ENCODE results near the gene ACP7. TPM values are rescaled to one million over a fixed set of nuclear protein-coding genes. Genes with fewer than 3 reads are reported as not detected.

ACP7 gene
- total and polyA plus RNA-seq, 2 of the 4 experiments (the other 2 are of a cell fraction), result not detected

DNA sequence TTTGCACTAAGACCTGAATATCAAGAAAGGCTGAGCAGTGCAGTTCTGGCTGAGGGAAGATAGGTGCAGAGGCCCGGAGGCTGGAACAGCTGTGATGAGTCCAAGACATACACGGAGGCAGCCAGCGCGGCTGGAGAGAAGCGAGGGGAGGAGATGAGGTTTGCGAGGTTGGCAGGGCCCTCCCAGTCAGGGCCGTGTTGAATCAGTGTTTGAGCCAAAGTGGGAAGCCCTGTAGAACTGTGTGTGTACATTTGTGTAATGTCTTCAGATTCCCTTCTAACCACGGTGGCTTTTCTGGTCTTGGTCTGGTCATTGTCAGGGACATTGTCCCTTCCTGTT is 76.3 kb downstream of the ACP7 start:
- no peak overlapping the region for H4K91ac ChIP-seq (ENCODE audit: insufficient read depth, low read depth, low read length)
- dilution Hi-C loops (cut with HindIII; ENCODE audit: low sequenced_read_pairs, unreplicated experiment) (no loop called here), intact Hi-C loops (cut with micrococcal nuclease) (no loop called here), in situ Hi-C loops (cut with MboI; ENCODE audit: low sequenced_read_pairs) (no loop called here)
- H3K9me3 ChIP-seq (ENCODE audit: control insufficient read depth, insufficient read depth, low read length), result no peaks in the 10 kb centered on the region
- no peak for TF ChIP-seq MAFK (IDR thresholded peaks at IDR 0.05; ENCODE audit: low read depth, low read length)
- TF ChIP-seq, protein P1, sequence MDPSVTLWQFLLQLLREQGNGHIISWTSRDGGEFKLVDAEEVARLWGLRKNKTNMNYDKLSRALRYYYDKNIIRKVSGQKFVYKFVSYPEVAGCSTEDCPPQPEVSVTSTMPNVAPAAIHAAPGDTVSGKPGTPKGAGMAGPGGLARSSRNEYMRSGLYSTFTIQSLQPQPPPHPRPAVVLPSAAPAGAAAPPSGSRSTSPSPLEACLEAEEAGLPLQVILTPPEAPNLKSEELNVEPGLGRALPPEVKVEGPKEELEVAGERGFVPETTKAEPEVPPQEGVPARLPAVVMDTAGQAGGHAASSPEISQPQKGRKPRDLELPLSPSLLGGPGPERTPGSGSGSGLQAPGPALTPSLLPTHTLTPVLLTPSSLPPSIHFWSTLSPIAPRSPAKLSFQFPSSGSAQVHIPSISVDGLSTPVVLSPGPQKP (IDR thresholded peaks at IDR 0.05; ENCODE audit: borderline replicate concordance, low read depth, low read length), result no peak
- TF ChIP-seq CHD1 (IDR thresholded peaks at IDR 0.05; ENCODE audit: low read depth, low read length), result no peak
- TF ChIP-seq POLR2A (IDR thresholded peaks at IDR 0.05; ENCODE audit: low read depth, low read length), result no peak
- no peak for TF ChIP-seq RFX5 (IDR thresholded peaks at IDR 0.05; ENCODE audit: low read depth, low read length)
- TF ChIP-seq MAZ (IDR thresholded peaks at IDR 0.05; ENCODE audit: borderline replicate concordance, low read depth, low read length), result no peak
- no peak for TF ChIP-seq FOS (IDR thresholded peaks at IDR 0.05; ENCODE audit: low read depth, low read length)
- TF ChIP-seq CEBPB (IDR thresholded peaks at IDR 0.05; ENCODE audit: low read depth, low read length), result no peak
- no peak for TF ChIP-seq NFE2L2 (IDR thresholded peaks at IDR 0.05; ENCODE audit: low read depth, low read length)
- TF ChIP-seq MXI1 (IDR thresholded peaks at IDR 0.05; ENCODE audit: borderline replicate concordance, low read depth, low read length), result no peak
- no peak for TF ChIP-seq BHLHE40 (IDR thresholded peaks at IDR 0.05; ENCODE audit: low read depth, low read length)
- TF ChIP-seq, protein P2, sequence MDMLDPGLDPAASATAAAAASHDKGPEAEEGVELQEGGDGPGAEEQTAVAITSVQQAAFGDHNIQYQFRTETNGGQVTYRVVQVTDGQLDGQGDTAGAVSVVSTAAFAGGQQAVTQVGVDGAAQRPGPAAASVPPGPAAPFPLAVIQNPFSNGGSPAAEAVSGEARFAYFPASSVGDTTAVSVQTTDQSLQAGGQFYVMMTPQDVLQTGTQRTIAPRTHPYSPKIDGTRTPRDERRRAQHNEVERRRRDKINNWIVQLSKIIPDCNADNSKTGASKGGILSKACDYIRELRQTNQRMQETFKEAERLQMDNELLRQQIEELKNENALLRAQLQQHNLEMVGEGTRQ (IDR thresholded peaks at IDR 0.05; ENCODE audit: low read depth, low read length), result no peak
- TF ChIP-seq RCOR1 (IDR thresholded peaks at IDR 0.05; ENCODE audit: insufficient replicate concordance, low read length), result no peak
- no peak overlapping the region for H3K4me2 ChIP-seq (ENCODE audit: low read depth, low read length)
- no peak overlapping the region for H3K4ac ChIP-seq (ENCODE audit: low read depth, low read length)
- peaks cover 26% of the 10 kb centered on the region for H3K4me1 ChIP-seq (ENCODE audit: control insufficient read depth, insufficient read depth, low read length)
- POLR2A ChIA-PET (ENCODE audit: unreplicated experiment), result no interaction called here
- ATAC-seq (ENCODE audit: low read depth), result peak; percentile 62
- no peak overlapping the region for H4K5ac ChIP-seq (ENCODE audit: low read depth, low read length)
- peaks cover 36 to 89% of the 10 kb centered on the region in 2 experiments for H3K79me1 ChIP-seq (ENCODE audit: low read depth in 1 of 2, low read length in 2 of 2)
- no peak overlapping the region for H3K9ac ChIP-seq (ENCODE audit: low read depth, low read length)
- BruUV-seq (replicated peaks), result no TSS peak
- H3K4me3 ChIP-seq (ENCODE audit: insufficient read depth, low read depth, low read length), result no peak overlapping the region
- no peak overlapping the region for H3K18ac ChIP-seq (ENCODE audit: low read depth, low read length)
- peak; percentile 72 for DNase-seq
- peaks cover 59% of the 10 kb centered on the region for H4K20me1 ChIP-seq (ENCODE audit: insufficient read depth, low read length)
- 0 out of 2 replicates have a peak overlapping the region, but pooled peaks have one; percentile 4 for H3K14ac ChIP-seq (replicated peaks; ENCODE audit: low read depth, low read length)
- no peak overlapping the region for H2BK120ac ChIP-seq (ENCODE audit: low read depth, low read length)
- no peaks in the 10 kb centered on the region for H3K36me3 ChIP-seq (ENCODE audit: control insufficient read depth, insufficient read depth, low read length)
- H2AFZ ChIP-seq (replicated peaks; ENCODE audit: low read length, poor library complexity), result peak overlapping the region; percentile 3
- WGBS, 2 experiments (ENCODE audit: extremely low coverage in 2 of 2, insufficient read length in 1 of 2), result no CpG with 5 or more reads among the region's 8 CpGs
- H3K23ac ChIP-seq (ENCODE audit: low read depth, low read length), result 0 out of 2 replicates have a peak overlapping the region, but pooled peaks have one; percentile 19
- peak overlapping the region; percentile 16; the same call in 1 of the 2 replicates for H3K27ac ChIP-seq (ENCODE audit: insufficient read depth, low read length)
- H2AK5ac ChIP-seq (ENCODE audit: low read depth, low read length), result no peak overlapping the region
- no peak overlapping the region for H2BK20ac ChIP-seq (ENCODE audit: low read depth, low read length)
- CTCF ChIA-PET, result interaction anchor here (0.6 kb wide), 1 partner anchor 10 kb away, joined by 4 read pairs; no protein-coding TSS in a partner anchor
- H3K9me1 ChIP-seq (ENCODE audit: insufficient read depth, low read length), result peaks cover 37% of the 10 kb centered on the region
- no peak overlapping the region for H2BK15ac ChIP-seq (ENCODE audit: low read depth, low read length)
- peak overlapping the region in 1 of 2 experiments; percentile 30; a peak in 1 of 4 replicates for H4K8ac ChIP-seq (ENCODE audit: low read depth in 2 of 2, low read length in 2 of 2)
- no peak overlapping the region for H2BK5ac ChIP-seq (ENCODE audit: low read depth, low read length, poor library complexity, severe bottlenecking)
- no peak overlapping the region for H2AK9ac ChIP-seq (replicated peaks; ENCODE audit: low read depth, low read length, poor library complexity)
- no peak overlapping the region for H3K56ac ChIP-seq (ENCODE audit: extremely low read depth, insufficient read depth, low read length)
- no peaks in the 10 kb centered on the region for H3K27me3 ChIP-seq (ENCODE audit: control insufficient read depth, insufficient read depth, low read length)
